H54 (cell line): ENCODE results near the gene TMEM92.

Experiments used
- DNase-seq: peaks from one replicate; pipeline ENCODE4 v3.0.0; 2011; ENCODE audit warnings: low spot score, mixed read lengths; ENCODE audit not compliant: insufficient read length
- FAIRE-seq: peaks from 3 replicates; lab custom pipeline; 2011; peaks lifted over from hg19 to GRCh38; lab: Jason Lieb, UNC
- POLR2A ChIP-seq: IDR thresholded peaks from 2 replicates; pipeline ENCODE4 v1.6.1; 2011; ENCODE audit warnings: low read depth, mild to moderate bottlenecking, low read length

TMEM92 gene

GRCh38 chr17:50258647-50259476 lies 15.4 kb upstream of the TMEM92 start:
- DNase-seq (no peak), FAIRE-seq (no peak)
- no peak for TF ChIP-seq POLR2A

GRCh38 chr17:50259477-50260324 lies 14.6 kb upstream of the TMEM92 start:
- no peak for TF ChIP-seq POLR2A
- FAIRE-seq (no peak), DNase-seq (no peak)

- DNase-seq (no peak), FAIRE-seq (no peak)
- no peak for TF ChIP-seq POLR2A
These were observed 13.8 kb upstream of the TMEM92 start for GRCh38 chr17:50260501-50260911.

- no peak for TF ChIP-seq POLR2A
- FAIRE-seq = no peak
- no peak for DNase-seq
These were observed 13.0 kb upstream of the TMEM92 start for GRCh38 chr17:50261051-50261915.

GRCh38 chr17:50262001-50262794 lies 12.1 kb upstream of the TMEM92 start:
- no peak for TF ChIP-seq POLR2A
- no peak for DNase-seq
- FAIRE-seq = no peak

- DNase-seq (no peak), FAIRE-seq (no peak)
These were observed 10.7 kb upstream of the TMEM92 start for GRCh38 chr17:50263331-50264262.

GRCh38 chr17:50264263-50265113 lies 9.8 kb upstream of the TMEM92 start:
- no peak for TF ChIP-seq POLR2A
- no peak for FAIRE-seq
- DNase-seq = no peak

More at GRCh38 chr17:50263331-50264262, 10.7 kb upstream of the TMEM92 start:
- no peak for TF ChIP-seq POLR2A

GRCh38 chr17:50265212-50265611 lies 9.1 kb upstream of the TMEM92 start:
- no peak for FAIRE-seq
- no peak for DNase-seq
- TF ChIP-seq POLR2A = no peak

GRCh38 chr17:50265690-50266315 lies 8.5 kb upstream of the TMEM92 start:
- DNase-seq (no peak), FAIRE-seq (no peak)
- no peak for TF ChIP-seq POLR2A

- peak; percentile 52 for FAIRE-seq
- DNase-seq = peak; percentile 88
- TF ChIP-seq POLR2A = 0 out of 2 replicates have a peak, but pooled peaks have one; percentile 17
These were observed 7.7 kb upstream of the TMEM92 start for GRCh38 chr17:50266384-50267073.
